GM10248 (cell line): Measurements from ENCODE around the gene SH3GL3.

Experiments used
- CTCF ChIA-PET: fragments of 300-600 bp; sonication (Branson Sonifier 250); formaldehyde crosslinking; extraction: SDS; loops from one replicate; lab custom pipeline; 2021; ENCODE audit warnings: antibody characterized with exemption; lab: Yijun Ruan, JAX
- POLR2A ChIA-PET: fragments of 350-650 bp; sonication (Branson Sonifier 250); formaldehyde crosslinking; extraction: SDS; loops from one replicate; lab custom pipeline; 2020; ENCODE audit warnings: antibody characterized with exemption; lab: Yijun Ruan, JAX
- DNase-seq: peaks from one replicate; pipeline ENCODE4 v3.0.0; 2012; ENCODE audit errors: extremely low spot score
- CTCF ChIP-seq: IDR thresholded peaks from 2 replicates; pipeline ENCODE4 v1.5.1; 2012; ENCODE audit warnings: mild to moderate bottlenecking, low read depth; ENCODE audit errors: extremely low read depth, missing control alignments, control extremely low read depth

Gene SH3GL3

GRCh38 chr15:83616840-83617239 is 169.7 kb downstream of the SH3GL3 start:
- DNase-seq = no peak
- no peak for TF ChIP-seq CTCF
- ChIA-PET POLR2A (no interaction called here), CTCF (no interaction called here)

GRCh38 chr15:83626171-83626802 is 179.1 kb downstream of the SH3GL3 start:
- no peak for DNase-seq
- CTCF ChIA-PET = interaction anchor here (1.2 to 1.4 kb wide), 2 partner anchors 17 to 61 kb away, joined by 3 read pairs; no protein-coding TSS in a partner anchor
- POLR2A ChIA-PET = no interaction called here
- no peak for TF ChIP-seq CTCF

GRCh38 chr15:83631534-83631933 is 184.4 kb downstream of the SH3GL3 start:
- ChIA-PET CTCF (no interaction called here), POLR2A (no interaction called here)
- TF ChIP-seq CTCF = no peak
- DNase-seq = no peak

- DNase-seq = no peak
- TF ChIP-seq CTCF = no peak
- ChIA-PET CTCF (interaction anchor here (0.9 kb wide), 1 partner anchor 396 kb away, joined by 3 read pairs; no protein-coding TSS in a partner anchor), POLR2A (no interaction called here)
Observed at GRCh38 chr15:83643201-83643600, 196.1 kb downstream of the SH3GL3 start.

- DNase-seq = no peak
- no peak for TF ChIP-seq CTCF
- CTCF ChIA-PET = interaction anchor here (1.6 kb wide), 1 partner anchor 11 kb away, joined by 4 read pairs; no protein-coding TSS in a partner anchor
- POLR2A ChIA-PET = no interaction called here
Observed at GRCh38 chr15:83644439-83644838, 197.3 kb downstream of the SH3GL3 start.

- ChIA-PET POLR2A (no interaction called here), CTCF (no interaction called here)
- DNase-seq = no peak
- no peak for TF ChIP-seq CTCF
Observed at GRCh38 chr15:83650831-83651230, 203.7 kb downstream of the SH3GL3 start.
